ENCODE measurements around the gene CYP39A1.

- TF ChIP-seq CTCF (IDR thresholded peaks at IDR 0.05) (no peak), POLR2A (IDR thresholded peaks at IDR 0.05) (no peak)
Measured at GRCh38 chr6:46526607-46527006, 126.0 kb downstream of the CYP39A1 start.
